Osteocyte (in vitro differentiated cells): ENCODE results near the gene TLE7. TPM values are rescaled to one million over a fixed set of nuclear protein-coding genes. Genes with fewer than 3 reads are reported as not detected.

Experiments used
- DNase-seq: peaks from one replicate; pipeline ENCODE4 v3.0.0; 2021; ENCODE audit warnings: mixed read lengths; ENCODE audit not compliant: unreplicated experiment; ENCODE audit errors: extremely low spot score
- H3K27ac Mint-ChIP-seq: one replicate; pipeline ENCODE4 v1.8.0; 2021; ENCODE audit warnings: mild to moderate bottlenecking, mixed read lengths; ENCODE audit not compliant: unreplicated experiment
- H3K27me3 Mint-ChIP-seq: one replicate; pipeline ENCODE4 v1.8.0; 2021; ENCODE audit warnings: mixed read lengths; ENCODE audit not compliant: unreplicated experiment
- H3K36me3 Mint-ChIP-seq: one replicate; pipeline ENCODE4 v1.8.0; 2021; ENCODE audit warnings: mixed read lengths; ENCODE audit not compliant: unreplicated experiment
- H3K4me1 Mint-ChIP-seq: one replicate; pipeline ENCODE4 v1.8.0; 2021; ENCODE audit warnings: mixed read lengths; ENCODE audit not compliant: unreplicated experiment
- H3K4me3 Mint-ChIP-seq: one replicate; pipeline ENCODE4 v1.8.0; 2021; ENCODE audit warnings: mild to moderate bottlenecking, moderate library complexity, mixed read lengths; ENCODE audit not compliant: unreplicated experiment
- H3K9me3 Mint-ChIP-seq: one replicate; pipeline ENCODE4 v1.8.0; 2021; ENCODE audit warnings: mixed read lengths; ENCODE audit not compliant: unreplicated experiment
- CTCF ChIP-seq: fragments of 200-600 bp; sonication (generic); IDR thresholded peaks from 2 replicates; pipeline ENCODE4 v1.5.0; 2021; ENCODE audit warnings: antibody characterized with exemption, mild to moderate bottlenecking, moderate library complexity
- total RNA-seq: library from RNA; stranded (reverse); gene quantifications from 2 replicates; pipeline ENCODE4 v1.2.1, GENCODE V29; 2021

Gene TLE7
- total RNA-seq, 1 donor from 2014 or later: not detected

DNA sequence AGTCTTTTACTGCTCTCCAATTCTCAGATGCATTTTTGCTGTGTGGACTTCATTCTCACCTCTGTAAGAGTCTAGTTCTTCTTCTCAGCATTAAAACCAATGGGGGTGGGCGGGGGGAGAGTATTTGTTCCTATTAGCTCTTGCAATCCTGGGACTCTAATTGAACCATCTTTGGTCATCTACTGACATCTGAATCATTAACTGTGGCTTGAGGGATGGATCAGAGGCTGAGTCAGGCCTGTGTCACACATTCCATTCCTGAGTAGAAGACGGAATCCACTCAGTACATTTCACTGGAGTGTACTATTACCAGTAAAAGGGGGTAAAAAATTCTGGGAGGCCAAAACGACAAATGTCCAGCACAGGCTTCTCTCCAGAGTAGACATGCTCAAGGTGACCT, 33.0 kb upstream of the TLE7 start:
- TF ChIP-seq CTCF: no peak
- Mint-ChIP-seq H3K36me3 (peaks cover 42% of the 10 kb centered on the region), H3K4me3 (no peak overlapping the region), H3K9me3 (peaks cover 5% of the 10 kb centered on the region), H3K27ac (no peak overlapping the region), H3K4me1 (peaks cover 10% of the 10 kb centered on the region), H3K27me3 (no peaks in the 10 kb centered on the region)
- no peak for DNase-seq

GRCh38 chr16:71473891-71474290, 32.0 kb upstream of the TLE7 start:
- Mint-ChIP-seq H3K9me3 (peaks cover 5% of the 10 kb centered on the region), H3K27me3 (no peaks in the 10 kb centered on the region), H3K27ac (no peak overlapping the region), H3K4me3 (no peak overlapping the region), H3K36me3 (peaks cover 42% of the 10 kb centered on the region), H3K4me1 (peaks cover 10% of the 10 kb centered on the region)
- no peak for DNase-seq
- no peak for TF ChIP-seq CTCF

GRCh38 chr16:71472931-71473330, 31.1 kb upstream of the TLE7 start:
- no peaks in the 10 kb centered on the region for H3K27me3 Mint-ChIP-seq
- peaks cover 37% of the 10 kb centered on the region for H3K36me3 Mint-ChIP-seq
- no peak overlapping the region for H3K4me3 Mint-ChIP-seq
- H3K27ac Mint-ChIP-seq: no peak overlapping the region
- TF ChIP-seq CTCF: no peak
- H3K4me1 Mint-ChIP-seq: peaks cover 10% of the 10 kb centered on the region
- no peak for DNase-seq
- H3K9me3 Mint-ChIP-seq: peaks cover 5% of the 10 kb centered on the region

DNA sequence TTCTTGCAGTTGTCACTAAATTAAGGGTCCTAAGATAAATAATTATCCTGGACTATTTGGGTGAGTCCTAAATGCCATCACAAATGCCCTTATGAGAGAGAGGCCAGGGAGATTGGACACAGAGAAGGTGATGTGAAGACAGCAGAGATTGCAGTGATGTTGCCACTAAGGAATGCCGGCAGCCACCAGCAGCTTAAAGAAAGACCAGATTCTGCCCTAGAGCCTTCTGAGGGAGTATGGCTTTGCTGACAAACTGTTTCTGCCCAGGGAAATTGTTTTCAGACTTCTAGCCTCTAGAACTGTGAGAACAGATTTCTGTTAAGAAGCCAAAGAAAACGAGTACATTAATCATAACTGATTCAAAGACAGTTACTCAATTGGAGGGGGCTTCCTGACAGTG, 30.2 kb upstream of the TLE7 start:
- Mint-ChIP-seq H3K27ac (no peak overlapping the region), H3K9me3 (peaks cover 5% of the 10 kb centered on the region), H3K4me3 (no peak overlapping the region), H3K36me3 (peaks cover 30% of the 10 kb centered on the region), H3K4me1 (peaks cover 10% of the 10 kb centered on the region), H3K27me3 (no peaks in the 10 kb centered on the region)
- TF ChIP-seq CTCF: no peak
- no peak for DNase-seq

DNA sequence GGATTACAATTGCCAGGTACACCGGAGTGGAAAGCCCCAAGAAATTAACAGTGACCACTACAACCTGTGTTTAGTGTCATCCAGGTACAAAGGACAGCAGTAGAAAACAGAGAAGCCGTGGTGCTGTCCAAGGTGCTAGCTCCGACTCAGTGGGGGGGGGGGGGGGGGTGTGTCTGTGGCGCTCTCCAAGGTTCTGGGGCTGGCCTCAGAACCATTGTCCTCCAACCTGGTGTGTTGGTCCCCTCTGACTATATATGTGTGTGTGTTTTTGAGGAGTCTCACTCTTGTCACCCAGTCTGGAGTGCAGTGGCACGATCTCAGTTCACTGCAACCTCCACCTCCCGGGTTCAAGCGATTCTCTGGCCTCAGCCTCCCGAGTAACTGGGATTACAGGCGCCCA, 26.0 kb upstream of the TLE7 start:
- no peak for DNase-seq
- TF ChIP-seq CTCF: no peak
- no peaks in the 10 kb centered on the region for H3K36me3 Mint-ChIP-seq
- H3K4me3 Mint-ChIP-seq: no peak overlapping the region
- no peaks in the 10 kb centered on the region for H3K4me1 Mint-ChIP-seq
- H3K27ac Mint-ChIP-seq: no peak overlapping the region
- H3K9me3 Mint-ChIP-seq: no peaks in the 10 kb centered on the region
- no peaks in the 10 kb centered on the region for H3K27me3 Mint-ChIP-seq
